GM12875 (cell line): ENCODE data around the gene TRAPPC2L.
A peak's percentile ranks its signal among the peaks of the same experiment; 100 is the strongest.

ENCODE experiments used
- H3K4me3 ChIP-seq: one replicate; pipeline ENCODE4 v1.5.1; 2011; ENCODE audit warnings: low read depth, low read length, control low read depth
- CTCF ChIP-seq: IDR thresholded peaks from 2 replicates; pipeline ENCODE4 v1.5.1; 2011; ENCODE audit warnings: low read depth, mild to moderate bottlenecking, control low read depth, inconsistent platforms, low read length, moderate library complexity, borderline replicate concordance; ENCODE audit not compliant: insufficient read depth

TRAPPC2L gene

GRCh38 chr16:88840600-88841215, 16.2 kb upstream of the TRAPPC2L start:
- H3K4me3 ChIP-seq: no peak overlapping the region
- no peak for TF ChIP-seq CTCF

- no peak overlapping the region for H3K4me3 ChIP-seq
- TF ChIP-seq CTCF: no peak
Observed at GRCh38 chr16:88841521-88842307, 15.2 kb upstream of the TRAPPC2L start.

GRCh38 chr16:88842308-88842756, 14.6 kb upstream of the TRAPPC2L start:
- no peak overlapping the region for H3K4me3 ChIP-seq
- TF ChIP-seq CTCF: no peak

- no peak for TF ChIP-seq CTCF
- no peak overlapping the region for H3K4me3 ChIP-seq
Observed at GRCh38 chr16:88842806-88843205, 14.1 kb upstream of the TRAPPC2L start.

GRCh38 chr16:88843256-88843655, 13.7 kb upstream of the TRAPPC2L start:
- H3K4me3 ChIP-seq: no peak overlapping the region
- TF ChIP-seq CTCF: no peak

DNA sequence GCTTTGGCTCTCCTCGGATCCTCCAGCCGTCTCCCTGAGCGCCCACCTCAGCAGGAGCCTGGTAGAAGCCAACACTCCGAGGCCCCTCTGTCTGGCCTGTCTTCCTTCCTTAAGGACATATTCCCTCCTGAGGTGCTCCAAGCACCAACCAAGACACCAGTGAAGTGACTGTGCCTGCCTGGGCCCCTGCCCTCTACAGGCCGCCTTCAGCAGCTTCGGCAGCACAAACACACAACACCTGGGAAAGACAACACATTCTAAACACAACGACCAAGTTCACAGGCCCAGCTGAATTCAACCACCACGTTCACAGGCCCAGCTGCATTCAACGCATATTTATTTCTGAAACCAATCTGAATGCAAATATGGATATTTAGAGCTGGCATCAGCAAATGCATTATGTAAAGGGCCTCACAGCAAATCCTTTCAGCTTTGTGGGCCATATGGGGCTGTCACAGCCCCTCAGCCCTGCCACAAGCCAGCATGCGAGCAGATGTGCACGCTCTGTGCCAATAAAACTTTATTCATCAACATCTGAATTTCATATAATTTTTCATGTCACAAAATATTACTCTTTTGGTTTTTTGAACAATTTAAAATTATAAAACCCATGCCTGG, 12.4 kb upstream of the TRAPPC2L start:
- TF ChIP-seq CTCF: 0 out of 2 replicates have a peak, but pooled peaks have one; percentile 10
- H3K4me3 ChIP-seq: no peak overlapping the region
